DMS 273 (cell line): ENCODE data around the gene CMTM6.
"Not testable (repeated sequence)": the region's sequence is repeated elsewhere in the genome, so short reads cannot be mapped to it uniquely, and the experiment has no call there.

Experiments used
- DNase-seq: peaks from one replicate; lab custom pipeline; 2025; ENCODE audit not compliant: unreplicated experiment; lab: John Stamatoyannopoulos, UW

The CMTM6 gene, protein sequence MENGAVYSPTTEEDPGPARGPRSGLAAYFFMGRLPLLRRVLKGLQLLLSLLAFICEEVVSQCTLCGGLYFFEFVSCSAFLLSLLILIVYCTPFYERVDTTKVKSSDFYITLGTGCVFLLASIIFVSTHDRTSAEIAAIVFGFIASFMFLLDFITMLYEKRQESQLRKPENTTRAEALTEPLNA

GRCh38 chr3:32502118-32502945 is at the start of gene CMTM6:
TSS of gene CMTM6 (minus strand) at chr3:32502852. CDS start at chr3:32502745, 107 bp downstream.
- peak; percentile 85 for DNase-seq

DNA sequence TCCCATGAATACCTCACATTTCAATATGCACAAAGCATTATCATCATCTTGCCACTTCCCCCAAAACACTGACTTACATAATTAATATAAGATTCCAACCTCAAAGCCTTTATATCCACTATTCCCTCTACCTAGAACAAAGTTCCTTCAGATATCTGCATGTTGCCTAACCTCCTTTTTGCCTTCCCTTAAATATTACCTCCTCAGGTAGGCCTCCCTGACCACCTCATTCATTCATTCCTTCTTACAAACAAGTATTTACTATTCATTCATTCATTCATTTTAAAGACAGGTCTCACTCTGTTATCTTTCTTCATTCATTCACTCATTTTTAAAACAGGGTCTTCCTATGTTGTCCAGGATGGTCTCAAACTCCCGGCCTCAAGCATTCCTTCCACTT is 49.4 kb upstream of the CMTM6 start:
- DNase-seq, result no peak

GRCh38 chr3:32551496-32551895 is 48.8 kb upstream of the CMTM6 start:
- DNase-seq, result no peak

DNA sequence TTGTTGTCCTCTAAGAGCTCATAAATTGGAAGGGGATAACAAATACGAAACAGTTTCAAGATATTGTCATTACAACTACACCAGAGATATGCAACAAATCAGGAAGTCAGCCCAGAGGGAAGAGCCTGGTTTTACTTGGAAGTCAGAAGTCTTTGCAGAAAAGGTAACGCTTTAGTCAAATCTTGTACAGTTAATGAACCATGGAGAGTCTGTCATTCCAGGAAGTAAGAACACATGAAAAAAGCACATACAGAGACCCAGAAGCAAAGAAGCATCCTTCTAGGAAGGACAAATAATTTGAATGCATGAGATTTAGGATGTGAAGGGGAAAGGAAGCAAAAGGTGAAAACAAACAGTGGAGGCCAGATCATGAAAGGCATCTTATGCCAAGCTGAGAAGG is 48.4 kb upstream of the CMTM6 start:
- no peak for DNase-seq

DNA sequence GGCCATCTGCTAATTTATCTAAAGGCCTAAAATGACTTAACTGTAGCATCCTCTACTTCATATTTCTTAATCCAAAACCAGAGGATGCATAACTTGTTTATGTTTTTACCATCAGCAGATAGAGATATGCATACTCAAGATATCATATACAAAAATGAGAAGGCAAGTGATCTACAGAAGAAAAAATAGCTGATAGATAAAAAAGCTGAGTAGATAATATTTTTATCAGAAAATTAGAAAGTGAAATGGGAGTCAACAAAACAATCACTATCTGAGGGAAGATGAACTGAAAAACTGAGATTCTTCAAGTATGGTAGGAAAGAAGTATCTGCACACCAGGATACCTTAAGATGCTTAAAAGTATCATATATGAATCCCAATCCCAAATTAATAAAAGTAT is 42.7 kb upstream of the CMTM6 start:
- DNase-seq, result no peak

- no peak for DNase-seq
Measured at GRCh38 chr3:32544894-32545293, 42.2 kb upstream of the CMTM6 start.

DNA sequence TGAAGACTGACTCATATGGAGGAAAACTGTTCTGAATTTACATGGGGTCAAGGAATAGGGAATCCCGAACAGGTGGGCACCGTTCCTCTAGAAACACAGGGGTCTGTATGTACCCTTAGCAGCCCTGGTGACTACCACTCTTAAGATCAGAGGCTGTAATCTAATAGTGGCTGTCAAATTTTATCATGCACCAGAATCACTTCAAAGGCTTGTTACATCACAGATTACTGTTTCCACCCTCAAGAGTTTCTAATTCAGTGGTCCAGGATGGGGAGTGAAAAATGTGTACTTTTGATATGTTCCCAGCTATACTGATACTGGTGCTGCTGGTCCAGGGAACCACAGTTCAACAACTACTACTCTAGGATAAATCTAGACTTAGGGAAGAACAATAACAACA is 40.2 kb upstream of the CMTM6 start:
- DNase-seq, result no peak

- no peak for DNase-seq
Measured at GRCh38 chr3:32540899-32541298, 38.2 kb upstream of the CMTM6 start.

DNA sequence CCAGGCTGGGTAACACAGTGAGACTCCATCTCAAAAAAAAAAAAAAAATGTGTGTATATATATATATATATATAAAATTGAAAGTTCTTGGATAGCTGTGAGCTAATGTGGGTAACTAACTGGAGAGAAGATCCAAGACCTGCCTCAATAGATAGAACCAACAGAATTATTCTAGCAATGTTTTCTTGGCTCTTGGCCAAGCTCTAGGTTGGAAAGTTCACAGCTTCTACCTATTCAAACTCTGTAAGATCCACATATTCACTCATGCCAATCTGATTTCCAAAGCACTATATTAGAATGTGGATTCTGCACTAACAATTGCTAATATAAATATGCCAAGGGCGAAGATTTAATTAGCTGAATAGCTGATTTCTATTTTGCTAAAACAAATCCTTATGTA is 29.8 kb upstream of the CMTM6 start:
- DNase-seq, result no peak

DNA sequence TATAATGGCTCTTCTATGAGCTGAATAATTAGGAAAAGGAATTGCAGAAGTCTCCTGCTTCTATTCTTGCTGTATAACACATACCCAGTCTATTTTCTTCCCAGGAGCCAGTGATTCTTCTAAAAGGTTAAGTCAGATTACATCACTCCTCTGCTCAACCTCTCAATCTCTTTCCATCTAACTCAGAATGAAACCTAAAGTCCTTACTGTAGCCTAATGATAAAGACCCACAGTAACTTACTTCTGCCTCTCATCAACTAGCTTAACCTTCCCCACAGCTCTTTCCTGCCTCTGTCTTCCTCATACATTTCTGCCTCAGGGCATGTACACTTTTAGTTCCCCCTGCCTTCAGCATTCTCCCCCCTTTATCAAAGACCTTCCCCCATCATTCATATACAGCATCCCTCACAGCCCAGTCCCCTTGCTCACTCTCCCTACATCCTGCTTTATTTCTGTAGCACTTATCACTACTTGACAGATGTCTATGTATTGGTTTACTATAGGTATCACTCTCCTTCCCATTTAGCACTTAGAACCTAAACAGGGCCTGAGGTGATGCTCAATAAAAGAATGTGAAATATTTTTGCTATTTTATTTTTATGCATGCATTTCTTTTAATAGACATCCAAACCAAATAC is 28.5 kb upstream of the CMTM6 start:
- DNase-seq, result no peak

DNA sequence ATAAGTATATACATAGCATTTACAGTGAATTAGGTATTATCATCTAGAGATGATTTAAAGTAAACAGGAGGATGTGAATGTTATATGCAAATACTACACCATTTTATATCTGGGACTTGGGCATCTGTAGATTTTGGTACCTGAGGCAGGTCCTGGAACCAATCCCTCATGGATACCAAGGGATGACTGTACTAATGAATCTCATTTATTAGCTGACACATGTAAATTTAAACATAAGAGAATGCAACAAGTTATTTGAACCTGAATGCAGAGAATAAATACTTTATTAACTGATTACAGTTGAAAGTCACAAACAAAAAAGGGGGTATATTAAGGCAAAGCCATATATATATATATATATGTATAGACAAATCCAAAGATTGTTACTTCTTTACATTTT is 23.1 kb upstream of the CMTM6 start:
- DNase-seq, result no peak

GRCh38 chr3:32522682-32523081 is 20.0 kb upstream of the CMTM6 start:
- DNase-seq, result no peak

DNA sequence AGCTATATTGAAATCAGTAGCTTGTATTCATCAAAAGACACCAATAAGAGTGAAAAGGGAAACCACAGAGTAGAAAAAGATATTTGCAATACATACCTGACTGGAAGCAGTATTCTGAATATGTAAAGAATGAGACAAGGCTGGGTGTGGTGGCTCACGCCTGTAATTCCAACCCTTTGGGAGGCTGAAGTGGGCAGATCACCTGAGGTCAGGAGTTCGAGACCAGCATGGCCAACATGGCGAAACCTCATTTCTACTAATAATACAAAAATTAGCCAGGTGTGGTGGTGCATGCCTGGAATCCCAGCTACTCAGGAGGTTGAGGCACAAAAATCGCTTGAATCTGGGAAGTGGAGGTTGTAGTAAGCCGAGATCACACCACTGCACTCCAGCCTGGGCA is 16.3 kb upstream of the CMTM6 start:
- DNase-seq, result not testable (repeated sequence)

DNA sequence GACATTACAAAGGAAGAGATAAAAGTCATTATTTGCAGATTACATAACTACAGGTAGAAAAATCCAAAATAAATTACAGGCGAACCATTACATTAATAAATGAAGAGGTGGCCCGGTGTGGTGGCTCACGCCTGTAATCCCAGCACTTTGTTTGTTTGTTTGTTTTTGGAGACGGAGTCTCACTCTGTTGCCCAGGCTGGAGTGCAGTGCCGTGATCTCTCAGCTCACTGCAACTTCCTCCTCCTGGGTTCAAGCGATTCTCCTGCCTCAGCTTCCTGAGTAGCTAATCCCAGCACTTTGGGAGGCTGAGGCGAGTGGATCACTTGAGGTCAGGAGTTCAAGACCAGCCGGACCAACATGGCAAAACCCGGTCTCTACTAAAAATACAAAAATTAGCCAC is 14.1 kb upstream of the CMTM6 start:
- DNase-seq, result not testable (repeated sequence)

GRCh38 chr3:32511005-32511404 is 8.4 kb upstream of the CMTM6 start:
- no peak for DNase-seq

DNA sequence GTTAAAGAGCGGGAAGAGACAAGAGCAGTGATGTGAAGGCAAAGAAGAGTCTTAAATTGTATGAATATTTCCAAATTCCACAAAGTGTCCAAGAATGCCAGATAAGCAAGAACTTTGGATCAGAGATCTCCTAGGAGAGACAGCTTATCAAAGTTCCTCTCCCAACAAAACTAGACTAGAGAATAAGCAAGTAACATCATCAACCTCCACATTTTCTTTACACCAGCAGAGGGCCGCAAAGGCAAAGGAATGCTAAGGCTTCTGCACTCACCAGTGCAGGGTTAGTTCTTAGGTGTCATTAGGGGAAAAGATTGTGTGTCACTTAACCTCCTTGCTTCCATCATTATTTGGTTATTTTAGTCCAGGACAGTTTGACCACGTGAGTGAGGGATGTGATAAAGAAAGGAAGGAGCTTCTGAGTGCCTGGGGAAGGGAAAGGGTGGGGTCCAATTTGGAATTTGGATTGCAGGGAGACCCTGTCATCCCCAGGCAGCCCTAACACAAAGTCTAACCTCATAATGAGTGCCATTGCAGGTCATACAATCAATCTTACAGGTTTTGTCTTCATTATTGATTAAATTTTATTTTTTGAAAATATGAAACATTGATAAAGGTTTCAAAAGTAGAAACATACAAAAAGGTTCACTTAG is 7.5 kb upstream of the CMTM6 start:
- DNase-seq, result peak; percentile 74

DNA sequence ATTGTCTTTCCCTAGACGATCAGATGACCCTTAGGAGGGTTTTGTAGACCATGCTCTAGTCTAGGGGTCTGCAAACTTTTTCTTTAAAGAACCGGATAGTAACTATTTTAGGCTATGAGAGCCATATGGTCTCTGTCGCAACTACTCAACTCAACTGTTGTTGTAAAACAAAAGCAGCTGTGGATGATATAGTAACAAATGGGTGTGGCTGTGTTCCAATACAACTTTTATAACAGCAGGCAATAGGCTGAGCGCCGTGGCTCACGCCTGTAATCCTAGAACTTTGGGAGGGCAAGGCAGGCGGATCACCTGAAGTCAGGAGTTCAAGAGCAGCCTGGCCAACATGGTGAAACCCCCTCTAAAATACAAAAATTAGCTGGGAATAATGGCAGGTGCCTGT is 6.1 kb upstream of the CMTM6 start:
- DNase-seq, result peak; percentile 74

GRCh38 chr3:32506466-32506865 is 3.8 kb upstream of the CMTM6 start:
- DNase-seq, result no peak

DNA sequence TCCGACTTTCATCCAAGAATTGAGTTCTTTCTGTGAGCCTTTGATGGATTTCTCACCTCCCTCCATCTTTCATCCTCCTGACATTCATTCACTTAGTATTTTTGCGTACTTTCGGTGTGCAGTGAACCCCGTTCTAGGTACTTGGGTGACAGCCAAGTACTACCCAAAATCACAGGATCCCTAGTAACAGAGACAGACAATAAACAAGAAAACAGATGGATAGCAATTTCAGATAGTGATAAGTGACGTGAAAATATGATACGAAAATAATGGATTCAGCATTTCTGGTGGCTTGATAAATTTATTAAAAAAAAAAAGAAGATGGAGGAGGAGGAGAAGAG is 264 bp upstream of the CMTM6 start:
- DNase-seq, result no peak

DNA sequence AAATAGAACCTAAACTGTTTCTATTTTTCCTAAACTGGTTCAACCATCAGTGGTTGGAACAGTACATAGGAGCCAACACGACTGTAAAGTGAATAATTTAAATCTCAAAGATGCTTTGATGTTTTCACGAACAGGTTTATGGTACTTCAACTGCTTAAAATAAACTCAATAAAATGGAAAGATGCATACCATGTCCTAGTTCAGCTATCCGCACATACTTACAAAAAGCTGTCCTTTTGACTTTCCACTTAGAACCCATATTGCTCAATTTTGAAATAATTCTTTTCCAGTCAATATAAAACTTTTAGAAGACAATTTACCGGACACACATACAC is 902 bp downstream of the CMTM6 start:
- no peak for DNase-seq

DNA sequence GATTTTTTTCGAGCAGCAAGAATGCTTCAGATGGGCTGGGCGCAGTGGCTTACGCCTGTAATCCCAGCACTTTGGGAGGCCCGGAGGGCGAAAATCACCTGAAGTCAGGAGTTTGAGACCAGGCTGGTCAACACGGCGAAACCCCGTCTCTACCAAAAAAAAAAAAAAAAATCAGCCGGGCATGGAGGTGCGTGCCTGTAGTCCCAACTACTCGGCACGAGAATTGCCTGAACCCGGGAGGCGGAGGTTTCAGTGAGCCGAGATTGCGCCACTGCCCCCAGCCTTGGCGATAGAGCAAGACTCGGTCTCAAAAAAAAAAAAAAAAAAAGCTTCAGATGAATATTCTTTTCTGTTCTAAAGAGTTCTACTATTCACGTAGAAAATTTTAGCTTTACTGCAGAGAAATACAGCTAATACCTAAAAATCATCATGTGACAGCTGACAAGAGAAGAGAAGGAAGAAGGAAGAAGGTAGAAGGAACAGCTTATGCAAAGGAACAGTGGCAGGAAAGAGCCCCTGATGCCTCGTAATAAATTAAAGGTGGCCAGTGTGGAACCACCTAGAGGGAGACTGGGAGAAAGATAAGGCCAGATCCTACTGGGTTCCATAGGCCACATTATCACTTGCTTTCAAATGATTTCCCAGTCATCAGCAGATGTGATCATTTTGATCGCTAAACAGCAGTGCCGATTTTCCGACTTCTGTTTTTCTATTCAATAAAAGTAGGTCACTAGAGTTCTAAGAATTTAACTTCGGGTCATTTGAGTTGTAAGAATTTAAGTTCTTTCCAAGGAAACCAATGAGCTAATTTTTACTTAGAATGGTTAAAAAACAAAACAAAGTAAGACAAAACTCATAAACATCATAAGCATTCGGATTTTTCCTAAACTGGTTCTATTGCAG is 1.5 kb downstream of the CMTM6 start:
- no peak for DNase-seq
